ENCODE results near the gene PDLIM4. TPM values are rescaled to one million over a fixed set of nuclear protein-coding genes. Genes with fewer than 3 reads are reported as not detected.

Gene PDLIM4
- total RNA-seq, 1 donor from 2014 or later = 56.6 TPM

DNA sequence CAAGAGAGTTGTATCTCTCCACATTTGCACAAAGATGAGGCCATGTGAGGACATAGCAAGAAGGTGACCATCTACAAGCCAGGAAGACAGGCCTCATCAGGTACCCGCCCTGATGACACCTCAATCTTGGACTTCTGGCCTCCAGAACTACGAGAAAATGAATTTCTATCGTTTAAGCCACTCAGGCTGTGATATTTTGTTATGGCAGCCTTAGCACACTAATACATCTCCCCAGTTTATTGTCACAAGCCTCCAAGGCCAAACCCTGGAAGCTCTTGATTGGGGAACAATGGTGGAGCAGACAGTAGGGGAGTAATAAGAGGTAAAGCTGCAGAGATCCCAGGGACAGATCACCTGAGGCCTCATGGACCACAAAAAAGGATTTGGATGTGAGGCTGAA lies 22.2 kb upstream of the PDLIM4 start:
- no peak overlapping the region for H3K27ac Mint-ChIP-seq (ENCODE audit: unreplicated experiment)
- FAIRE-seq (no peak), DNase-seq (ENCODE audit: low read depth) (no peak)
- TF ChIP-seq, protein P1, sequence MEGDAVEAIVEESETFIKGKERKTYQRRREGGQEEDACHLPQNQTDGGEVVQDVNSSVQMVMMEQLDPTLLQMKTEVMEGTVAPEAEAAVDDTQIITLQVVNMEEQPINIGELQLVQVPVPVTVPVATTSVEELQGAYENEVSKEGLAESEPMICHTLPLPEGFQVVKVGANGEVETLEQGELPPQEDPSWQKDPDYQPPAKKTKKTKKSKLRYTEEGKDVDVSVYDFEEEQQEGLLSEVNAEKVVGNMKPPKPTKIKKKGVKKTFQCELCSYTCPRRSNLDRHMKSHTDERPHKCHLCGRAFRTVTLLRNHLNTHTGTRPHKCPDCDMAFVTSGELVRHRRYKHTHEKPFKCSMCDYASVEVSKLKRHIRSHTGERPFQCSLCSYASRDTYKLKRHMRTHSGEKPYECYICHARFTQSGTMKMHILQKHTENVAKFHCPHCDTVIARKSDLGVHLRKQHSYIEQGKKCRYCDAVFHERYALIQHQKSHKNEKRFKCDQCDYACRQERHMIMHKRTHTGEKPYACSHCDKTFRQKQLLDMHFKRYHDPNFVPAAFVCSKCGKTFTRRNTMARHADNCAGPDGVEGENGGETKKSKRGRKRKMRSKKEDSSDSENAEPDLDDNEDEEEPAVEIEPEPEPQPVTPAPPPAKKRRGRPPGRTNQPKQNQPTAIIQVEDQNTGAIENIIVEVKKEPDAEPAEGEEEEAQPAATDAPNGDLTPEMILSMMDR (IDR thresholded peaks at IDR 0.05; ENCODE audit: insufficient read depth, low read depth, low read length) = no peak
- Histone ChIP-seq H3K36me3 (ENCODE audit: insufficient read depth, low read length) (no peaks in the 10 kb centered on the region), H4K20me1 (ENCODE audit: insufficient read depth, low read length) (no peaks in the 10 kb centered on the region), H3K4me2 (ENCODE audit: low read length) (no peak overlapping the region), H3K4me3 (ENCODE audit: insufficient read depth, low read depth, low read length) (no peak overlapping the region), H3K9ac (ENCODE audit: low read length) (no peak overlapping the region), H3K9me3 (ENCODE audit: insufficient read depth, low read depth, low read length) (no peaks in the 10 kb centered on the region), H3K27ac (ENCODE audit: low read depth, low read length) (no peak overlapping the region), H3K27me3 (ENCODE audit: insufficient read depth, low read length) (no peaks in the 10 kb centered on the region), H2AFZ (ENCODE audit: low read depth, low read length) (no peak overlapping the region), H3K4me1 (ENCODE audit: insufficient read depth, low read length) (no peaks in the 10 kb centered on the region), H3K79me2 (ENCODE audit: insufficient read depth, low read length) (no peaks in the 10 kb centered on the region)
- H3K36me3 Mint-ChIP-seq (ENCODE audit: low read depth, unreplicated experiment) = no peaks in the 10 kb centered on the region
- H3K9me3 Mint-ChIP-seq (ENCODE audit: unreplicated experiment) = peaks cover 6% of the 10 kb centered on the region
- H3K27me3 Mint-ChIP-seq (ENCODE audit: low read depth, unreplicated experiment) = peaks cover 12% of the 10 kb centered on the region
- no peak overlapping the region for H3K4me3 Mint-ChIP-seq (ENCODE audit: unreplicated experiment)
- H3K4me1 Mint-ChIP-seq (ENCODE audit: low read depth, unreplicated experiment) = peaks cover 5% of the 10 kb centered on the region

DNA sequence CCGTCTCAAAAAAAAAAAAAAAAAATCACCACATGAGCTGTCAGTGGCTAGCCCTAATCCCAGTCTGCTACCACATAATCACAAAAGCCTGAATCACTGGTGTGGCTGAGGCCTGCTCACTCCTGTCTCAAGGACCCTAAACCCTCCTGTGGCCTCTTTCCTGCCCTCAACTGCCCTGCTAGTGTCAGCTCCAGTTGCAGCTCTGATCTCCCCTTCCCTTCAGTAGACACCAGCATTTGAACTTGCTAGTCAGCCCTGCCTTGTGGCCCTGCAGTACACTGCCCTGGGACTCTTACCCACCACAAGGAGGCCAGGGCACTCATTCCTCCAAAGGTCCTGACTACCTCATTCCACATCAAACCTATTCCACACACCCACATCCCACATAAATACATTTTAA lies 20.4 kb upstream of the PDLIM4 start:
- peaks cover 3% of the 10 kb centered on the region for H3K9me3 Mint-ChIP-seq (ENCODE audit: unreplicated experiment)

DNA sequence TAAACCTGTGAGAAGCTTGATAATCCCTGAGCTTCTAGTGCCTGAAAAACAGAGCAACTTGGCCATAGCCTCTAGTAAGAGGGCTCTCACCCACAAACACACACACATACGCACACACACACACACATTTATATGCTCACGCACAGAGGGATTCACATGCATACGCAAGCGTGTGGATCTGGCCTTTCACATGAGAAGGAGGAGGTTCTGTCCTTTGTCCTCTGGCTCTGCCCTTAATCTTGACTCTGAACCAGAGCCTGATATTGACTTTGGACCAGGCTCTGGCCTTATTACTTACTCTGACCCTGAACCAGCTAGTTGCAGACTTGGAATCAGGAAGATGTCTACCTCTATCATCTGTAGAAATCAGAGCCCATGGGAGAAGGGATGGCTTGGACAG lies 19.8 kb upstream of the PDLIM4 start:
- no peak overlapping the region for H3K27ac ChIP-seq (ENCODE audit: low read depth, low read length)
- DNase-seq (ENCODE audit: low read depth) = no peak
- Mint-ChIP-seq H3K27me3 (ENCODE audit: low read depth, unreplicated experiment) (peaks cover 2% of the 10 kb centered on the region), H3K36me3 (ENCODE audit: low read depth, unreplicated experiment) (no peaks in the 10 kb centered on the region), H3K9me3 (ENCODE audit: unreplicated experiment) (peaks cover 3% of the 10 kb centered on the region), H3K4me3 (ENCODE audit: unreplicated experiment) (no peak overlapping the region), H3K4me1 (ENCODE audit: low read depth, unreplicated experiment) (peaks cover 5% of the 10 kb centered on the region), H3K27ac (ENCODE audit: unreplicated experiment) (no peak overlapping the region)
- TF ChIP-seq, protein P1 (IDR thresholded peaks at IDR 0.05; ENCODE audit: insufficient read depth, low read depth, low read length) = no peak
- TF ChIP-seq EZH2 (IDR thresholded peaks at IDR 0.05; ENCODE audit: insufficient read depth, low read length) = no peak
- no peaks in the 10 kb centered on the region for H3K79me2 ChIP-seq (ENCODE audit: insufficient read depth, low read length)
- no peak overlapping the region for H3K4me3 ChIP-seq (ENCODE audit: insufficient read depth, low read depth, low read length)
- H2AFZ ChIP-seq (ENCODE audit: low read depth, low read length) = no peak overlapping the region
- no peak for FAIRE-seq
- H3K9ac ChIP-seq (ENCODE audit: low read length) = no peak overlapping the region
- no peaks in the 10 kb centered on the region for H3K27me3 ChIP-seq (ENCODE audit: insufficient read depth, low read length)
- no peaks in the 10 kb centered on the region for H4K20me1 ChIP-seq (ENCODE audit: insufficient read depth, low read length)
- H3K4me1 ChIP-seq (ENCODE audit: insufficient read depth, low read length) = no peaks in the 10 kb centered on the region
- no peaks in the 10 kb centered on the region for H3K9me3 ChIP-seq (ENCODE audit: insufficient read depth, low read depth, low read length)
- no peak overlapping the region for H3K4me2 ChIP-seq (ENCODE audit: low read length)
- H3K36me3 ChIP-seq (ENCODE audit: insufficient read depth, low read length) = no peaks in the 10 kb centered on the region

More for the DNA sequence above, 20.4 kb upstream of the PDLIM4 start:
- H3K9ac ChIP-seq (ENCODE audit: low read length) = no peak overlapping the region
- peaks cover 5% of the 10 kb centered on the region for H3K4me1 Mint-ChIP-seq (ENCODE audit: low read depth, unreplicated experiment)
- no peak overlapping the region for H2AFZ ChIP-seq (ENCODE audit: low read depth, low read length)
- no peak overlapping the region for H3K4me3 ChIP-seq (ENCODE audit: insufficient read depth, low read depth, low read length)
- FAIRE-seq = no peak
- H3K4me2 ChIP-seq (ENCODE audit: low read length) = no peak overlapping the region
- no peaks in the 10 kb centered on the region for H3K4me1 ChIP-seq (ENCODE audit: insufficient read depth, low read length)
- peak; percentile 30 for DNase-seq (ENCODE audit: low read depth)
- H3K79me2 ChIP-seq (ENCODE audit: insufficient read depth, low read length) = no peaks in the 10 kb centered on the region
- H3K27ac ChIP-seq (ENCODE audit: low read depth, low read length) = no peak overlapping the region
- H3K9me3 ChIP-seq (ENCODE audit: insufficient read depth, low read depth, low read length) = no peaks in the 10 kb centered on the region
- no peaks in the 10 kb centered on the region for H4K20me1 ChIP-seq (ENCODE audit: insufficient read depth, low read length)
- H3K27me3 Mint-ChIP-seq (ENCODE audit: low read depth, unreplicated experiment) = peaks cover 7% of the 10 kb centered on the region
- no peak for TF ChIP-seq EZH2 (IDR thresholded peaks at IDR 0.05; ENCODE audit: insufficient read depth, low read length)
- TF ChIP-seq, protein P1 (IDR thresholded peaks at IDR 0.05; ENCODE audit: insufficient read depth, low read depth, low read length) = peak; percentile 5
- H3K36me3 Mint-ChIP-seq (ENCODE audit: low read depth, unreplicated experiment) = no peaks in the 10 kb centered on the region
- H3K27ac Mint-ChIP-seq (ENCODE audit: unreplicated experiment) = peak overlapping the region; percentile 81
- no peaks in the 10 kb centered on the region for H3K27me3 ChIP-seq (ENCODE audit: insufficient read depth, low read length)
- no peak overlapping the region for H3K4me3 Mint-ChIP-seq (ENCODE audit: unreplicated experiment)
- no peaks in the 10 kb centered on the region for H3K36me3 ChIP-seq (ENCODE audit: insufficient read depth, low read length)

All from astrocyte (in vitro differentiated cells and primary cell).